GM19372 (cell line): Measurements from ENCODE around the gene HOXD12.

Experiments used
- ATAC-seq: cut with Tn5 transposase; IDR thresholded peaks from one replicate; pipeline ENCODE4 v1.9.1; 2021; ENCODE audit warnings: mild to moderate bottlenecking, low read depth, moderate library complexity; ENCODE audit not compliant: unreplicated experiment

The HOXD12 gene

GRCh38 chr2:176105078-176105729 is 5.6 kb downstream of the HOXD12 start:
- no peak for ATAC-seq

GRCh38 chr2:176105730-176106580 is 6.4 kb downstream of the HOXD12 start:
- ATAC-seq = no peak

GRCh38 chr2:176106581-176107539 is 7.3 kb downstream of the HOXD12 start, which contains the start of gene HOXD11:
TSS of gene HOXD11 (plus strand) at chr2:176107280. CDS start at chr2:176107356, 76 bp downstream.
- no peak for ATAC-seq

- no peak for ATAC-seq
Observed at GRCh38 chr2:176107731-176108181, 8.2 kb downstream of the HOXD12 start.

- no peak for ATAC-seq
Observed at GRCh38 chr2:176109192-176109901, 9.8 kb downstream of the HOXD12 start.

GRCh38 chr2:176109946-176110345 is 10.4 kb downstream of the HOXD12 start:
- ATAC-seq = no peak

- no peak for ATAC-seq
Observed at GRCh38 chr2:176110415-176111308, 11.1 kb downstream of the HOXD12 start.

- ATAC-seq = no peak
Observed at GRCh38 chr2:176111309-176111663, 11.7 kb downstream of the HOXD12 start.

GRCh38 chr2:176111846-176112374 is 12.3 kb downstream of the HOXD12 start:
- ATAC-seq = no peak

GRCh38 chr2:176112375-176113302 is 13.0 kb downstream of the HOXD12 start:
- ATAC-seq = no peak

GRCh38 chr2:176114120-176114929 is 14.7 kb downstream of the HOXD12 start:
- no peak for ATAC-seq

- ATAC-seq = no peak
Observed at GRCh38 chr2:176114930-176115625, 15.5 kb downstream of the HOXD12 start.

GRCh38 chr2:176115883-176116813 is 16.6 kb downstream of the HOXD12 start, which contains the start of gene HOXD10:
TSS of gene HOXD10 (plus strand) at chr2:176116778. CDS start at chr2:176116834, 56 bp downstream.
- no peak for ATAC-seq

GRCh38 chr2:176117162-176117822 is 17.7 kb downstream of the HOXD12 start:
- ATAC-seq = no peak
